HG03066 (cell line): ENCODE data around the gene GSK3B.

ENCODE experiments used
- ATAC-seq: cut with Tn5 transposase; IDR thresholded peaks from one replicate; pipeline ENCODE4 v1.9.1; 2021; ENCODE audit warnings: low read depth; ENCODE audit not compliant: unreplicated experiment

GSK3B gene

GRCh38 chr3:119950666-119951325 lies 143.5 kb downstream of the GSK3B start:
- no peak for ATAC-seq

DNA sequence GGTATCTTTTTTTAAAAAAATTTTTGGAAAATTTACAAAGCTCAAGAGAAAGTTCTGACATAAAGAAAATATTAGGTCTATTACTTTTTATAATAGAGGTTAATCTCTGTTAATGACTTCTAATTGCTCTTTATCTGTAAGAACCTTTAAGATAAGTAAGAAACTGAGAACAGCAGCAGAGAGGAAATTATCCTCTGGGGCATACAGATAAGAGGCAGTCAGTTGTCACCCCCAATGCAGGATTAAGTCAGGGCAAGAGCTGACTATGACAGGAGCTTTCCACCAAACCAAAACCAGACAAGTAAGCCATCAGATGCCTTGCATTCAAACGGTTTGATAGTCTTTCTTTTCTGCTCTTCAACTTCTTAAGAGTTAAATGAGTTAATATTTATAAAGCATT lies 149.0 kb downstream of the GSK3B start:
- no peak for ATAC-seq

DNA sequence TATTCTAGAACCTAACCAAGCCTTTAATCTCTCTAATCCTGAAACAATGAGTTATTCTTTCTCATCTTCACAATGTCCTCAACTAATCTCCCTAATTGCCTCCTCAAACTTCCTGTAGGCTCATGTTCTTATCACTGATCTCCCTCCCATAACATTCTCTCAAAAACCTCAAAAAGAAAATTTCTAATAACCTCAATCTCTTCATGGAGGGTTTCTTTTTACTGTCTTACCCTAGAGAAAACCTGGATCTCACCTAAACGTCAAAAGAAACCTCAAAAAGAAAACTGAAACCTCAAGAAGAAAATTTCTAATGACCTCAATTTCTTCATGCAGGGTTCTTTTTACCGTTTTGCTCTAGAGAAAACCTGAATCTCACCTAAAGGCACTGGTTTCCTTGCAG lies 150.2 kb downstream of the GSK3B start:
- peak; percentile 79 for ATAC-seq

- ATAC-seq: no peak
Measured at GRCh38 chr3:119939077-119939476, 155.2 kb downstream of the GSK3B start.

DNA sequence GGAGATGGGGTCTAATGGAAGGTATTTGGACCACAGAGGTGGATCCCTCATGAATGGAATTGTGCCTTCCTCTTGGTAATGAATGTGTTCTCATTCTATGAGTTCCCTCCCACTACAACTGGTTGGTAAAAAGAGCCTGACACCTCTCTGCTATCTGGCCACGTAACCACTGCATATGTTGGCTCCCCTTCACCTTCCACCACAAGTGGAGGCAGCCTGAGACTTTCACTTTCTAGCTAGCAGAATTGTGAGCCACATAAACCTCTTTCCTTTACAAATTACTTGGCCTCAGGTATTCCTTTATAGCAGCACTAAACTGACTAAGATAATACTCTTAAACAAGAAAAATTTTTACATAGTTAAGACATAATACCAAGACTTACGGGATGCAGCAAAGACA lies 157.0 kb downstream of the GSK3B start:
- ATAC-seq: peak; percentile 99

- ATAC-seq: no peak
Measured at GRCh38 chr3:119934249-119934648, 160.0 kb downstream of the GSK3B start.

DNA sequence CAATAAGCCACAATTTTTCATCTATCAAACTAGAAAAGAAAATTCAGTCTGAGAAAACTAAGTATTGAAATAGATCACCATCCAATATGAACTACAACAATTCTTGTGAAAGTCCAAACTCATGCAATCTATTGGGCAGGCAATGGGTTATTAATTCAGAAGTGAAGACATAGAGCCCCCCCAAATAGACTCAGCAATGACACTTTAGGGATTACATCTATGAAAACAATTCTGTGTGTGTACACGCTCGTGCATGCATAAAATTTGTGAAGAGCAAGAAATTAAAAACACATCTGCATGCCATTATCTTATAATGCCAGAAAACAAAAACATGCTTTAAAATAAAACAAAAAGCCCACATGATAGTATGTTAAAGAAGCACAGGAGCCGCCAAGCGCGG lies 161.0 kb downstream of the GSK3B start:
- ATAC-seq: no peak

- no peak for ATAC-seq
Measured at GRCh38 chr3:119930286-119930685, 164.0 kb downstream of the GSK3B start.

DNA sequence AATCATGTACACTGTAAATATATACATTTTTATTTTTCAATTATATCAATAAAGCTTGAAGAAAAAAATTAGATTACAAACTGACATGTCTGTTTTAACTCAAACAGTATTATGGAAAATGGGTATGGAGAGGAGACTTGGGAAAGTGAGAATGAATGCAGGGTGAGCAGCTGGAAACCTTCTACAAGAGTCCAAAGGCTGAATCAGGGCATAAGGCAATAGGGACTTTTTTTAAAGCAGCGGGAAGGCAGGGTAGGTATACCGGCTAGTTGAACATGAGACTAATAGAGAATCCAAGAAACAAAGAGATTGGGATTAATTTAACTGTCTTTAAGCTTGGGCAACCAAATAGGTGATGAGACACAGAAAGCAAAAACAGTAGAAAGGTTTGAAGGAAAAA lies 167.1 kb downstream of the GSK3B start:
- no peak for ATAC-seq

DNA sequence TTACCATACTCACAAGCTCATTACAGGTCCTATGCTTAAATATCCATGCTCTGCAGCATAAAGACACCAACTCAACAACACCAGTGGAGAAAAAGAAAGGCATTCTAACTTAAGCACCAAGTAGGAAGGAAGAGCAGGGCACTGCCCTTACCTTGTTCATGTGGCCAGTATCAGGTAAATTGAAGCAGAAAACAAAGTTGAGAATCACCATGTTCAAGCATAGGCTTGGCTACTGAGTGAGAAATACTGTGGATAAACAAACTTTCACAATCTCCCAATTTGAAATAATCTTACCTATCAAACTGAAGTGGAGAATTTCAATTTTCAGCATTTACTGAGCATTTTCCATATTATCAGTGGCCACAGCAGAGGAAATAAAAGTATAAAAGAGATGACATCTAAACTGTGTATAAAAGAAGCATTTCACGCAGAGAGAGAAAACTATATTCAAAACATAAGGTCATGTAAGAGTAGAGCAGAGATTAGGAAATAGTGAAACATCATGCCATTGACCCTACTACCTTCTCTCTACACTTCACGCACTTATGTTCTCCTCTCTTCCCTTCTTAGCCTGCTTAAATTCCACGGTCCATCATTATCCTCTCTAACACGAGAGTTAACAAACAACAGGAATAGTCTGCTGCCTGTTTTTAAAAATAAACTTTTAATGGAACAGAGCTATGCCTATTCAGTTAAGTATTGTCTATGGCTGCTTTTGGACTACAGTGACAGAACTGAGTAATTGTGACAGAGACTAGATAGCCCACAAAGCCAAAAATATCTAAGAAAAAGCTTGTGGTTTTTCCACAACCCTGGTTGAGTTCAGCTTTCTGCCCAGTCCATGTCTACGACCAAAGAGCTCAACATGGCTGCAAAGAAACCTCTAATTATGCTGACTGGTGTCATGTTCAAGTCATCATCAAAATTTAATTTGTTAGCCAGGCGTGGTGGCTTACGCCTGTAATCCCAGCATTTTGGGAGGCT lies 169.8 kb downstream of the GSK3B start:
- ATAC-seq: no peak

- ATAC-seq: no peak
Measured at GRCh38 chr3:119918992-119919933, 175.0 kb downstream of the GSK3B start.

- no peak for ATAC-seq
Measured at GRCh38 chr3:119913021-119913420, 181.2 kb downstream of the GSK3B start.

DNA sequence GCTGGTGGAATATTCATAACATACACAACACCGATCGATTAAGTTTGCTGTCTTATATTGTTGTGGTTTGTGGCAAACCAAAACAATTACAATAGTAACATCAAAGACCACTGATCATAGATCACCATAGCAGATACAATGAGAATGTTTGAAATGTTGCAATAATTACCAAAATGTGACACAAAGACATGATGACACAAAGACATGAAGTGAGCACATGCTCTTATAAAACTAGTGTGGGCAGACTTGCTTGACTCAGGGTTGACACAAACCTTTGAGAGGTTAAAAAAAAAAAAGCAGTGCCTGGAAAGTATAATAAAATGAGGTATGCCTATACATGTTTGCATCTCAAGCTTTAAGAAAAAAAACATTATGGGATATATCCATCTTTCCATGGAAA lies 182.0 kb downstream of the GSK3B start:
- no peak for ATAC-seq

- ATAC-seq: no peak
Measured at GRCh38 chr3:119911748-119912147, 182.5 kb downstream of the GSK3B start.

- ATAC-seq: no peak
Measured at GRCh38 chr3:119902061-119902460, 192.2 kb downstream of the GSK3B start.

DNA sequence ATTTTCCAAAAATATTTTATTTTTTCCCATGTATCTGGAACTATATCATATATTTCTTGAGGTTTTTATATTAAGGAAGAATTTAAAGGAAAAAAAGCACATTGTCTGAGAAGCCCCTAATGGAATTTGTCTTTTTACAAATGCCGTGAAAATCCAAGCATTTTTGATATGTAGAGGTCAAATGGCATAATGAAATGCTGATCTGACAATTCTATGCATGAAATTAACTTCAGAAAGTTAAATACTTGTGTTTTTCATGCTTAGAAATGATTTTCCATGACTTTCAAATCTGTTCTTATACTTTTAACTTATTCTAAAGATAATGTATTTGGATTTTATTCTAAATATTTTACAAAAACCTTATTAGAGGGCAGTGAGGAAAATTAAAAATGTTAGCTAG lies 193.1 kb downstream of the GSK3B start:
- ATAC-seq: no peak

DNA sequence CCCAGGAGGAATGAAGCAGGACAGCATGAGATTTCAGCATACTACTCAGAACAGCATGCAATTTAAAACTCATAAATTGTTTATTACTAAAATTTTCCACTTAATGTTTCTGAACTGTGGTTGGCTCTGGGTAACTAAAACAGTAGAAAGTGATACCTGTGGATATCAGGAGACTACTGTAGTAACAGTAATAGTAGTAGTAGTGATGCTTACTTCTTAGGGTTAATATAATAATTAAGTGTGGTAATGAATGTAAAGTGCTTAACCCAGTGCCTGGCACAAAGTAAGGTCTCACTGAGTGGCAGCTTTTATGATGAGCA lies 195.1 kb downstream of the GSK3B start:
- ATAC-seq: no peak

DNA sequence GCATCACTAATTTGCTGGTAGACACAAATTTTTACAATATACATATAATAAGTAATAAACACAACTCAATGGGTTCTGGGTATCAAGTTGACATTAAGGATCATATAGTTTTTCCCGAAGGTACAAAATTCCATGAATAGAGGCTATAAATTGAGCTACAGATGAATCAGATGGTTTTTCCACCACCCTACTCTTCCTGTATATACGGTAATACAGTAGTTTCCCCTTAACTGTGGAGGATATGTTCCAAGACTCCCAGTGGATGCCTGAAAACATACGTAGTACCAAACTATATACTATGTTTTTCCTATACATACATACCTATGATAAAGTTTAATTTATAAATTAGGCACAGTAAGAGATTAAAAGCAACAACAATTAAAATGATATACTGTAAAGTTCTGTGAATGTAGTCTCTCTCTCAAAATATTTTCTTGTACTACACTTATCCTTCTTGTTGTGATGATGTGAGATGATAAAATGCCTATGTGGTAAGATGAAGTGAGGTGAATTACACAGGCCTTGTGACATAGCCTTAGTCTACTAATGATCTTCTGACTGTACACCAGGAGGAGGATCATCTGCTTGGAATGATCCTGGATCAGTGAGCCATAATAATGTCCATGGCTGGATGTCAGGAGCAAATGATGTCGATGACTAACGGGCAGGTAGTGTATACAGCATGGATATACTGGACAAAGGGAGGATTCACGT lies 195.6 kb downstream of the GSK3B start:
- ATAC-seq: no peak

GRCh38 chr3:119894195-119894594 lies 200.1 kb downstream of the GSK3B start:
- no peak for ATAC-seq

- ATAC-seq: no peak
Measured at GRCh38 chr3:119893769-119894168, 200.5 kb downstream of the GSK3B start.
